GM23338 (cell line): Measurements from ENCODE around the gene DUS3L. TPM values are rescaled to one million over a fixed set of nuclear protein-coding genes. Genes with fewer than 3 reads are reported as not detected.

ENCODE experiments used
- ATAC-seq: fragments of 200-7000 bp; cut with Tn5 transposase; 3 replicates; pipeline ENCODE4 v1.9.1; 2020
- DNase-seq: peaks from one replicate; pipeline ENCODE4 v3.0.0-alpha.2; 2015; ENCODE audit warnings: low spot score
- H2AFZ ChIP-seq: fragments of 200-600 bp; sonication (generic); 2 replicates; pipeline ENCODE4 v1.8.0; 2016; ENCODE audit warnings: antibody characterized with exemption, mild to moderate bottlenecking, moderate library complexity
- H3F3A ChIP-seq: fragments of 200-600 bp; sonication (generic); replicated peaks from 2 replicates; pipeline ENCODE4 v1.8.0; 2017; ENCODE audit warnings: antibody characterized with exemption, mixed run types, low read depth
- H3K27ac ChIP-seq: fragments of 200-600 bp; sonication (generic); 2 replicates; pipeline ENCODE4 v1.6.1; 2016; ENCODE audit warnings: low read depth
- H3K27me3 ChIP-seq: fragments of 200-600 bp; sonication (generic); 2 replicates; pipeline ENCODE4 v1.8.0; 2016; ENCODE audit warnings: mild to moderate bottlenecking, mixed run types, moderate library complexity; ENCODE audit not compliant: insufficient read depth
- H3K36me3 ChIP-seq: fragments of 200-600 bp; sonication (generic); 2 replicates; pipeline ENCODE4 v1.8.0; 2016; ENCODE audit warnings: mild to moderate bottlenecking; ENCODE audit not compliant: insufficient read depth
- H3K4me1 ChIP-seq: fragments of 200-600 bp; sonication (generic); 2 replicates; pipeline ENCODE4 v1.8.0; 2016; ENCODE audit warnings: mild to moderate bottlenecking, moderate library complexity; ENCODE audit not compliant: insufficient read depth
- H3K4me2 ChIP-seq: fragments of 200-600 bp; sonication (generic); 2 replicates; pipeline ENCODE4 v1.7.1; 2017; ENCODE audit warnings: mixed run types
- H3K4me3 ChIP-seq: fragments of 200-600 bp; sonication (generic); 2 replicates; pipeline ENCODE4 v1.6.1; 2016; ENCODE audit warnings: mixed run types
- H3K79me2 ChIP-seq: fragments of 200-600 bp; sonication (generic); replicated peaks from 2 replicates; pipeline ENCODE4 v1.8.0; 2017; ENCODE audit warnings: mild to moderate bottlenecking; ENCODE audit not compliant: insufficient read depth
- H3K9me2 ChIP-seq: fragments of 200-600 bp; sonication (generic); 2 replicates; pipeline ENCODE4 v1.8.0; 2017; ENCODE audit not compliant: insufficient read depth
- H4K20me1 ChIP-seq: fragments of 200-600 bp; sonication (generic); replicated peaks from 2 replicates; pipeline ENCODE4 v1.8.0; 2017; ENCODE audit warnings: mild to moderate bottlenecking; ENCODE audit not compliant: insufficient read depth
- H3K27ac Mint-ChIP-seq: 2 replicates; pipeline ENCODE4 v1.8.0; 2020; ENCODE audit warnings: inconsistent platforms, mild to moderate bottlenecking, moderate library complexity, mixed read lengths
- H3K27me3 Mint-ChIP-seq: 3 replicates; pipeline ENCODE4 v1.8.0; 2022; ENCODE audit warnings: low read depth, mild to moderate bottlenecking, moderate library complexity, mixed read lengths, inconsistent platforms; ENCODE audit not compliant: insufficient read depth, poor library complexity
- H3K36me3 Mint-ChIP-seq: 3 replicates; pipeline ENCODE4 v1.8.0; 2021; ENCODE audit warnings: low read depth, mild to moderate bottlenecking, inconsistent platforms, moderate library complexity, mixed read lengths
- H3K4me1 Mint-ChIP-seq: 3 replicates; pipeline ENCODE4 v1.8.0; 2020; ENCODE audit warnings: mild to moderate bottlenecking, inconsistent platforms, mixed read lengths
- H3K4me3 Mint-ChIP-seq: 3 replicates; pipeline ENCODE4 v1.8.0; 2021; ENCODE audit warnings: moderate library complexity, mild to moderate bottlenecking, inconsistent platforms, mixed read lengths
- H3K9me3 Mint-ChIP-seq: 3 replicates; pipeline ENCODE4 v1.8.0; 2020; ENCODE audit warnings: moderate library complexity, mild to moderate bottlenecking, inconsistent platforms, mixed read lengths
- CTCF ChIP-seq, 2 experiments: fragments of 200-600 bp in 1 of 2; sonication (generic) in 1 of 2; conservative IDR thresholded peaks; 2 replicates each; pipeline versions ENCODE4 v1.5.1 to v1.6.1; 2016 to 2017; ENCODE audit warnings: antibody characterized with exemption in 2 of 2, low read depth in 2 of 2, mild to moderate bottlenecking in 2 of 2, moderate library complexity in 1 of 2
- ETS1 ChIP-seq: IDR thresholded peaks from 2 replicates; pipeline ENCODE4 v1.6.1; 2016; ENCODE audit warnings: antibody characterized with exemption
- EZH2 ChIP-seq: fragments of 200-600 bp; sonication (generic); IDR thresholded peaks from one replicate; pipeline ENCODE4 v1.8.0; 2017; ENCODE audit warnings: antibody characterized with exemption, mild to moderate bottlenecking, low read depth; ENCODE audit not compliant: unreplicated experiment
- EZH2phosphoT487 ChIP-seq: fragments of 200-600 bp; sonication (generic); IDR thresholded peaks from one replicate; pipeline ENCODE4 v1.8.1; 2018; ENCODE audit warnings: antibody characterized with exemption; ENCODE audit not compliant: unreplicated experiment
- JUNB ChIP-seq: IDR thresholded peaks from one replicate; pipeline ENCODE4 v1.6.1; 2016; ENCODE audit warnings: antibody characterized with exemption; ENCODE audit not compliant: unreplicated experiment
- POLR2AphosphoS5 ChIP-seq: IDR thresholded peaks from 2 replicates; pipeline ENCODE4 v1.6.1; 2016; ENCODE audit warnings: antibody characterized with exemption, low read depth
- REST ChIP-seq: IDR thresholded peaks from one replicate; pipeline ENCODE4 v1.6.1; 2018; ENCODE audit warnings: antibody characterized with exemption; ENCODE audit not compliant: unreplicated experiment
- ZNF114 ChIP-seq: fragments of 250-450 bp; sonication (Bioruptor Pico); IDR thresholded peaks from 2 replicates; pipeline ENCODE4 v1.5.0; 2020; ENCODE audit warnings: mild to moderate bottlenecking, moderate library complexity
- ZNF331 ChIP-seq: fragments of 250-450 bp; sonication (Bioruptor Pico); IDR thresholded peaks from 2 replicates; pipeline ENCODE4 v1.5.0; 2020; ENCODE audit warnings: low read depth, mild to moderate bottlenecking, moderate library complexity
- ZNF462 ChIP-seq: fragments of 250-450 bp; sonication (Bioruptor Pico); IDR thresholded peaks from 2 replicates; pipeline ENCODE4 v1.5.0; 2020; ENCODE audit warnings: mild to moderate bottlenecking, moderate library complexity
- polyA plus RNA-seq: library from polyadenylated mRNA; unstranded; fragments of >200 nt; fragmentation: Nextera tagmentation; extraction: Ambion mirVana; gene quantifications from 2 replicates; pipeline ENCODE4 v1.2.1, GENCODE V29; 2016
- total RNA-seq: library from RNA; depleted of rRNA; stranded (reverse); fragments of >200 nt; shearing (Covaris generic); gene quantifications from 2 replicates; pipeline ENCODE4 v1.2.3, GENCODE V29; 2014

Gene DUS3L
- total and polyA plus RNA-seq, 2 experiments from 2014 or later = 26.2 to 53.0 TPM

GRCh38 chr19:5820785-5821184, 29.8 kb upstream of the DUS3L start (continued):
- no peak for TF ChIP-seq ETS1
- no peak for TF ChIP-seq EZH2
- no peak for TF ChIP-seq REST

- Histone ChIP-seq H3K4me1 (no peaks in the 10 kb centered on the region), H2AFZ (no peak overlapping the region), H3K4me3 (no peak overlapping the region), H3K4me2 (no peak overlapping the region), H3K36me3 (no peaks in the 10 kb centered on the region), H3K27ac (no peak overlapping the region), H3K27me3 (no peaks in the 10 kb centered on the region), H3F3A (no peaks in the 10 kb centered on the region), H3K9me2 (no peaks in the 10 kb centered on the region), H4K20me1 (no peaks in the 10 kb centered on the region; the same call in 1 of the 2 replicates), H3K79me2 (no peaks in the 10 kb centered on the region)
- H3K9me3 Mint-ChIP-seq = no peaks in the 10 kb centered on the region; the same call in 2 of the 3 replicates
- H3K36me3 Mint-ChIP-seq = no peaks in the 10 kb centered on the region
- H3K27me3 Mint-ChIP-seq = peaks cover 10% of the 10 kb centered on the region
- H3K27ac Mint-ChIP-seq = no peak overlapping the region
- H3K4me3 Mint-ChIP-seq = no peak overlapping the region
- H3K4me1 Mint-ChIP-seq = no peaks in the 10 kb centered on the region; the same call in 2 of the 3 replicates
- DNase-seq (no peak), ATAC-seq (no peak)
- TF ChIP-seq EZH2phosphoT487 (no peak), ZNF114 (CRISPR knock-in tag) (no peak), POLR2AphosphoS5 (no peak), JUNB (no peak), ETS1 (no peak), ZNF462 (CRISPR knock-in tag) (no peak), ZNF331 (CRISPR knock-in tag) (no peak), CTCF (conservative IDR thresholded peaks at IDR 0.05; ENCODE audit: low read depth in 2 of 2) (no peak)
Observed at GRCh38 chr19:5818594-5818993, 27.6 kb upstream of the DUS3L start.
